A673 (cell line): ENCODE results near the gene COL5A1.

Experiments
- CTCF ChIP-seq: fragments of 300-800, 200-600 bp; sonication (generic); conservative IDR thresholded peaks from 2 replicates; pipeline ENCODE4 v1.5.1; 2017; ENCODE audit warnings: low read depth, mild to moderate bottlenecking, antibody characterized with exemption, low read length, moderate library complexity, mixed read lengths
- EZH2 ChIP-seq: fragments of 200-600 bp; sonication (generic); IDR thresholded peaks from 2 replicates; pipeline ENCODE4 v1.6.1; 2017; ENCODE audit warnings: borderline replicate concordance, low read depth, mild to moderate bottlenecking, mixed read lengths, antibody characterized with exemption, low read length; ENCODE audit not compliant: poor library complexity, severe bottlenecking

GRCh38 chr9:134620751-134621557 lies 20.6 kb upstream of the COL5A1 start:
- no peak for TF ChIP-seq CTCF
- TF ChIP-seq EZH2, result no peak
